Activated effector memory CD4-positive, alpha-beta T cell treated with anti-CD3 and anti-CD28 coated beads, Interleukin-2, amount 50 U/mL, for 16 hours (primary cell): ENCODE data around the gene CD83.
"Not testable (repeated sequence)": the region's sequence is repeated elsewhere in the genome, so short reads cannot be mapped to it uniquely, and the experiment has no call there.

Experiments
- DNase-seq: peaks from one replicate; pipeline ENCODE4 v3.0.0-alpha.2; 2020

Gene CD83

GRCh38 chr6:14117158-14118090 is at the start of gene CD83:
TSS of gene CD83 (plus strand) at chr6:14117772. CDS start at chr6:14117812, 40 bp downstream.
- peak; percentile 94 for DNase-seq

GRCh38 chr6:14068133-14068532 is 49.4 kb upstream of the CD83 start:
- no peak for DNase-seq

GRCh38 chr6:14068623-14069022 is 48.9 kb upstream of the CD83 start:
- no peak for DNase-seq

GRCh38 chr6:14070457-14070856 is 47.1 kb upstream of the CD83 start:
- no peak for DNase-seq

GRCh38 chr6:14072084-14072483 is 45.5 kb upstream of the CD83 start:
- no peak for DNase-seq

GRCh38 chr6:14073561-14074354 is 43.8 kb upstream of the CD83 start:
- not testable (repeated sequence) for DNase-seq

GRCh38 chr6:14074476-14075094 is 43.0 kb upstream of the CD83 start:
- no peak for DNase-seq

GRCh38 chr6:14075095-14075503 is 42.5 kb upstream of the CD83 start:
- no peak for DNase-seq

GRCh38 chr6:14077193-14077867 is 40.2 kb upstream of the CD83 start:
- no peak for DNase-seq

GRCh38 chr6:14079433-14079832 is 38.1 kb upstream of the CD83 start:
- DNase-seq, result no peak

GRCh38 chr6:14079971-14080370 is 37.6 kb upstream of the CD83 start:
- DNase-seq, result no peak

GRCh38 chr6:14081126-14081525 is 36.4 kb upstream of the CD83 start:
- no peak for DNase-seq

GRCh38 chr6:14082771-14083170 is 34.8 kb upstream of the CD83 start:
- no peak for DNase-seq

GRCh38 chr6:14083262-14083661 is 34.3 kb upstream of the CD83 start:
- DNase-seq, result no peak

GRCh38 chr6:14083751-14084150 is 33.8 kb upstream of the CD83 start:
- no peak for DNase-seq

GRCh38 chr6:14084388-14084787 is 33.2 kb upstream of the CD83 start:
- DNase-seq, result no peak

GRCh38 chr6:14085176-14085787 is 32.3 kb upstream of the CD83 start:
- no peak for DNase-seq

- no peak for DNase-seq
Observed at GRCh38 chr6:14086701-14087100, 30.9 kb upstream of the CD83 start.

GRCh38 chr6:14088600-14089192 is 28.9 kb upstream of the CD83 start:
- no peak for DNase-seq

GRCh38 chr6:14089224-14089623 is 28.3 kb upstream of the CD83 start:
- DNase-seq, result no peak

- DNase-seq, result no peak
Observed at GRCh38 chr6:14091339-14091978, 26.1 kb upstream of the CD83 start.
